Suppressor macrophage (primary cell): Measurements from ENCODE around the gene DYNLT2B.
A peak's percentile ranks its signal among the peaks of the same experiment; 100 is the strongest.
"Not testable (repeated sequence)": the region's sequence is repeated elsewhere in the genome, so short reads cannot be mapped to it uniquely, and the experiment has no call there.

Experiments
- DNase-seq, 4 experiments: peaks; one replicate each; pipeline ENCODE4 v3.0.0-alpha.2; 2020 to 2022
- total RNA-seq, 17 experiments: gene quantifications; one replicate each; lab custom pipeline; 2026; ENCODE audit warnings: mixed read lengths in 6 of 17, inconsistent platforms in 3 of 17; lab: John Stamatoyannopoulos, UW

The DYNLT2B gene
- total RNA-seq: 0.55 to 16.6 (median 5.8) reads per million in 17 experiments

DNA sequence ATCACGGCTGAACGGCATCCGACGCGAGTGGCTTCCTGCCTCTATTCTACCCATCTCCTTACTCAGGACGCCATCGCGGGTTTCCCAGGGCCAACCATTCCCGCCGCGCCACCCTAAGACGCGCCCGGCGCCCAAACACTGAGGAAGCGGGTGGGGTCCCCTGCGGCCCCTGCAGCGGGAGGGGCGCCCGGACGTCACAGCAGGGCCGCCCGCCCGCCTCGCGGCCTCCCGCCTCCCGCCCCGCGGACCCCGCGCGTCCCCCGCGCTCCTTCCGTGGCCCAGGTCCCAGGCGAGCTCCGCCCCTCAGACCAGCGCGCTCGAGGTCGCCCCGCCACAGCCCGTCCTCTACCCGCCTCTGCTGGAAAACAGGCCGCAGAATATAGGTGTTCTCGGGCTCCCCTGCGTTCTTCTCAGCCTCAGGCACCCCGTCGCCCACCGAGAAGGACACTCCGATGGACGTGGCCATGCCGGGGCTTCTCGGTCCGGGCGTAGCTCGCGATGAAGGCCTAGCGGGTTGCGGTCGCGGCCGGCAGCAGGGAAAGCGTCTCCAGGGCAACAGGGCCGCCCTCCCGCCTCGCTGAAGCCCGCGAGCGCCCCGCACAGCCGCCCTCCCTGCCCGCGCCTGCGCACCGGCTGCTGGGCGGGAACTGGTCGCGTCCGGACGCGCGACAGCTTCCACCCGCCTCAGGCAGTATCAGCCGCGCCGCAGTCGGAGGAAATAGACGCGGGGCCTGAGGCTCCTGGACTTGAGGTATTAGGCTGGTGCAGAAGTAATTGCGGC is at the start of gene DYNLT2B:
DYNLT2B (minus strand) TSS at position 554 of the 781 bp plus-strand sequence; CDS start at position 466, 88 bp downstream.
- peak; percentile 90 to 95 (median 92) for DNase-seq

DNA sequence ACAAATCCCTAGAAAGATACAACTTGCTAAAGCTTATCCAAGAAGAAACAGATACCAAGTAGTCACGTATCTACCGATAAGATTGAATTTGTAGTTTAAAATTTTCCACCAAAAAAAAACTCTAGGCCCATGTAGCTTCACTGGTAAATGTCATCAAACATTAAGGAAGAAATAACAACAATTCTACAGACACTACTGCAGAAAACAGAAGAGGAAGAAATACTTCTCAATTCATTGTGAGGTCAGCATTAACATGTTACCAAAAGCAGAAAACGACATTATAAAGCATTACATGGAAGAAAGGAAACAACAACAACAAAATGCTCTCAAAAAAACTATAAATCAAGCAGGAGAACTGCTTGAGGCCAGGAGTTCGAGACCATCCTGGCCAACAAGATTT is 47.7 kb upstream of the DYNLT2B start:
- DNase-seq: peak in 2 of 4 experiments; percentile 56 to 68

DNA sequence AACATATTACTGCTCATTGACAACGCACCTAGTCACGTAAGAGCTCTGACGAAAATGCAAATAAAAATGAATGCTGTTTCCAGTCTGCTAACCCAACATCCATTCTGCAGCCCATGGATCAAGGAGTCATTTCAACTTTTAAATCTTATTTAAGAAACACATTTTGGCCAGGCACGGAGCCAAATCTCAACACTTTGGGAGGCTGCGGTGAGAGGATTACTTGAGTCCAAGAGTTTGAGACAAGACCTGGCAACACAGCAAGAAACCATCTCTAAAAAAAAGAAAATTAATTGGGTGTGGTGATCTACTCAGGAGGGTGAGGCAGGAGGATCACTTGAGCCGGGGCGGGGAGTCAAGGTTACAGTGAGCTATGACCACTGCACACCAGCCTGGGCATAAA is 42.5 kb upstream of the DYNLT2B start:
- DNase-seq: no peak

DNA sequence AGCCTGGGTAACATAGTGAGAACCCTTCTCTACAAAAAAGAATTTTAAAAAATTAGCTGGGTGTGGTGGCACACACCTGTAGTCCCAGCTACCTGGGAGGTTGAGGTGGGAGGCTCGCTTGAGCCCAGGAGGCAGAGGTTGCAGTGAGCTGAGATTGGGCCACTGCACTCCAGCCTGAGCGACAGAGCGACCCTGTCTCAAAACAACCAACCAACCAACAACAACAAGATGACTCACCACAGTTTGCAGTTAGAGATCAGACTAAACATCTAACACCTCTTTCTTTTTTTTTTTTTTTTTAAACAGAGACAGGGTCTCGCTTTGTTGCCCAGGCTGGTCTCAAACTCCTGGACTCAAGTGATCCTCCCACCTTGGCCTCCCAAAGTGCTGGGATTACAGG is 40.5 kb upstream of the DYNLT2B start:
- DNase-seq: not testable (repeated sequence)

DNA sequence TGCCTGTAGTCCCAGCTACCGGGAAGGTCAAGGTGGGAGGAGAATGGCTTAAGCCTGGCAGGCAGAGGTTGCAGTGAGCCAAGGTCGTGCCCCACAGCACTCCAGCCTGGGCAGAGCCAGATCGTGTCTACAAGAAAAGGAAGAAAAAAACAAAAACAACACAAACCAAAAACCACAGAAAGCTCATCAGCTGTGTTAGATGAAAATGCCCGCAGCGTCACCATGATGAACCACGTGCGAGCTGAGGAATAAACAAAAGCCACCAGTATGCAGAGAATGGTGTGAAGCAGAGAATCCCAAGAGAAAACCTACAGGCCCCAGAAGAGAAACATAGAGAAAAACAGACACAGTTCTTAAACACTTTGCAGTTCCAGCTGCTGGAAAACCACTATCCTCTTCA is 39.9 kb upstream of the DYNLT2B start:
- DNase-seq: no peak

DNA sequence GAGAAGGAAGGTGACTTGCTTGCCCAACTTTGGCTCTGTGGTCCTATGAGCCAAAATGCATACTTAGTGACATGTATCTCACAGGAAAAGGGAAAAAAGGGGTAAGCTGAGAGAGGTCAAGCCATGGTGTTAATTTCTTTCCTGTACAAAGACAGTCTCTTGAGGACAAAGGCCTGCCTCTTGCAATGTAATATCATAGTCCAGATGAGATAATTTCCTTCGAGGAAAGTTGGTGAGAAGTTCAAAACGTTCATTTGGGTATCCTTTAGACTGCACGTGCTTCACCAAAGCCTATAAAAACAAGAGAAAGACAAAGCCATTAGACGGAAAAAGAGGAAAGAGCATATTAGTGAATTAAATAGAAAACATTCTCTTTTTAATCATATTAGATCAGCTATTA is 38.5 kb upstream of the DYNLT2B start:
- no peak for DNase-seq

DNA sequence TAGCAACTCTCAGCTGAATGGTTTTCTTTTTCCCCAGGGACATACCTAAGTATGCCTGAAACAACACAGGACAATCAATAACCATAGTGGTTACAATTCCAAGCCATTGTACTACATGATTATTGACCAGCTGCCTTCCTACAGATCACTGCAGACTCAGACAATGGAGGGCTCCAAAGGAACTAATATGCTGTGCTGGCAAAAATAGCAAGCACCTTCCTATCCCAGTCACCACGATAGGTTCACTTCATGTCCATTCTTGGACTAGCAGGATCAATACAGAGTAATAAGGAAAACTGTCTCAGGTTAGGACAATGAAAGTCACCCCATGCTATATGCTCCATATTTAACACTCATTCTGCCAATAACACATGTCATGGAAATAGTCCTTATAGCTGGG is 37.6 kb upstream of the DYNLT2B start:
- no peak for DNase-seq

DNA sequence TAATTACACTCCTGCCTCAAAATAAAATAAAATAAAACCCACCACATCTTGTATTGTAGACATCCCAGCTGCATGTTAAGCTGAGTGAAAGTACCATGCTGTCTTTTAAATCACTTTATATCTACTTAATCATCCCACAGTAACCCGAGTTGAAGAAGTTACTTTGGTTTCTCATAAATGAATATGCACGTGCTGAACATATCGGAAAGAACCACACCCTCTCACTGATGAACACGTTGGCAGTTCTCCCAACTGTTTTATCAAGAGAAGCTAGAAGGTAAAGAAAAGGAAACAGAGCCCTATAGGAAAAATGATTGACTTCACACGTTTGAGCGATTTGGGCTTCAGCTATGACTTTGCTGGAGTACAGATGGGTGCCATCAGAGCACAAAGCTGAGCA is 36.1 kb upstream of the DYNLT2B start:
- no peak for DNase-seq

DNA sequence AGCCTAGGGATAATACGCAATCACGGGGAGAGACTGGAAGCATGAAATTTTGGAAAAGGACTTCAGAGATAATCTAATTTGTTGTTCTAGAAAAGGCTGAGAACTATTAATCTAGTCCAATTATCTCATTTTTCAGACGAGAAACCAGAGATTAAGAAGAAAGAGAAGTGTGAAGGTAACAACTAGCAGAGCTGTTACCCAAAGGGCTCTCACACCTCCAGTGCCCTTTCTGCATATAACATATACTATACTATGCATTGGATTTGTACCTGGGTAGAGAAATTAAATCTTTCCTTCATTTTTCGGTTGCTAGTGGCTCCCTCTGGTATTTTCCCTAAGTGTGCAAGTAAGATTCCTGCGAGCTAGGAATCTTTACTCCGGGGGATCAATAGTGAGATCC is 33.5 kb upstream of the DYNLT2B start:
- no peak for DNase-seq

DNA sequence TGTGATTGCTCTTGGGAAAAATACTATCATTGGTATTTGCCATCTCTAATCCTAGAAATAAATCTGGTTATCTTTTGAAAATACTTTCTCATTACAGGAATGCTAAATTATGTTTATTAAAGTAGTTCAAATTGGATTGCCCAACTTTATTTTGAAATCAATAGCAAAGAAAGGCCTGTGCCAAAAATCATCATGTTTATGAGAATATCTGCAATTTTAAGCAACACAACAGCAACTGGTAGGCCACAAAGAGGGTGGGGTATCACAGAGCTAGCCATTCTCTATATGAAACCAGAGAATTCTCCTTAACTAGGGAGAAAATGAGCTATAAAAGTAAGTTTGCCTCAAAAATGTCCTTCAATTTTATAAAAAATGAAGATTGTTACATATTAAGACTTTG is 32.0 kb upstream of the DYNLT2B start:
- DNase-seq: no peak

DNA sequence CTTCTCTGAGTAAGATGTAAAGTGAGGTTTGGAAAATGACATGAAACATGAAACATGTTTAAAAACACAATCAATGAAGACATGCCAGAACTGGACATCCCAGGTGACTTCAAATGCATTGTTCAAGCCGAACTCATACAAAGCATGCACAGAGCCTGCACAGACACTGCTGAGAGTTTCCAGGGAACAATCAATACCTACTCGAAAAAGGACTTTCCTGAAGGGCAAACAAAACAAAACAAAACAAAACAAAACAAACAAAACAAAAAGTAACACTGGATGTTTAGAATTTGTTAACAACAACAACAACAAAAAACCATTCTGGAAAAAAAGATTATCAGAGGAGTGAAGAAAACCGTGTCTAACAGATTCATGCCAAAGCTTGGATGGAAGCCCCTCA is 30.7 kb upstream of the DYNLT2B start:
- DNase-seq: no peak

DNA sequence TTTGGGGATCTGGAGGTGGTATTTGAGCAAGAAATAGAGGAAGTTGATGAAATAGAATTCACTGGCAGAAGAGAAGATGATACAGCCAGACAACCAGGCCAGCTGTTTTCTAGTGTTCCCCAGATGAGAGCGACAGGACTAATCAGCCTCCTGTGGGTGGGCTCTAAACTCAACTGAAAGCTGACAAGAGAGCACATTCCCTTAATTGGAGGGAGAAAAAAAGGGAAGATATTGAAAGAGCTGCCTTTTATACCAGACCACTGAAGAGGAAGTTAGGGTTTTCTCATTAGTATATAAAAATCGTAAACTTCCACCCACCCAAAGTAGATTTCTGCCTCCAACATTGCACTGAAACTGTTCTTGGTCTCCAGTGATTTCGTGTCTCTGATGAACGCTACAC is 26.6 kb upstream of the DYNLT2B start:
- peak; percentile 85 to 95 (median 88) for DNase-seq

DNA sequence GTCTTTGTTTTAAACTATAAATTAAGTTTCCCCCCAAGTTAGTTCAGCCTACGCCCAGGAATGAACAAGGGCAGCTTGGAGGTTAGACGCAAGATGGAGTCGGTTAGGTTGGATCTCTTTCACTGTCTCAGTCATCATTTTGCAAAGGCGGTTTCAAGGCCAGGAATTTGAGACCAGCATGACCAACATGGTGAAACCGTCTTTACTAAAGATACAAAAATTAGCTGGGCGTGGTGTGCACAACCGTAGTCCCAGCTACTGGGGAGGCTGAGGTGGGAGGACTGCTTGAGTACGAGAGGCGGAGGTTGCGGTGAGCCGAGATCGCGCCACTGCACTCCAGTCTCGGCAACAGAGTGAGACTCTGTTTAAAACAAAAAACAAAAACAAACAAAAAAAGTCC is 25.9 kb upstream of the DYNLT2B start:
- not testable (repeated sequence) for DNase-seq

DNA sequence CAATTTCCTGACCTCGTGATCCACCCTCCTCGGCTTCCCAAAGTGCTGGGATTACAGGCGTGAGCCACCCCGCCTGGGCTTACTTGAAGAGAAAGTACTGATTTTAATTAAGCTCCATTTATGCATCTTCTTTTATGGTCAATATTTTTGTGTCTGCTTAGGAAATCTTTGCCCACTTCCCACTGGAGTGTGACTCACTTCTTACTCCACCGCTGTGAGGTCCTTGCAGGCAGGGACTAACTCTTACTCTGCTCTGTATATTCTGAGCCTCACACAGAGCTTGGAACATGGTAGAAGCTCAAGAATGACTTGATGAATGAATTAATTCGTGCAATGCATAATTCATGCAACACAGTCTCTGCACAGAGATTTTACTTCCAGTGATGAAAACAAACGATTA is 23.1 kb upstream of the DYNLT2B start:
- peak; percentile 76 to 94 (median 86) for DNase-seq

DNA sequence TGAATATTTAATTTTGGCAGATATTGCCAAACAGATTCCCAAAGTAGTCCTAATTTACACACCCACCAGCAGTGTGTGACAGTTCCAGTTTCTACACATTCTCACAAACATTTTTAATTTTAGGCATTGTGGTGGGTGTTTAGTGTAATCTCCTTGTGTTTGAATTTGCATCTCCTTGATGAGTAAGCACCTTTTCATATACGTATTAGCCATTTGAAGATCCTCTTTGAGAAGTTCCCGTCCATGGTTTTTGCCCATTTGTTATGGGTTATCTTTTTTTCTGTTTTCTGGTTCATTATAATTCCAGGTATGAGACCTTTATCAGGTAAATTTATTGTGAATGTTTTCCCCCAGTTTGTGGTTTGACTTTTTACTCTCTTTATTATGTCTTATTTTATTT is 22.4 kb upstream of the DYNLT2B start:
- DNase-seq: peak; percentile 39 to 83 (median 64)

DNA sequence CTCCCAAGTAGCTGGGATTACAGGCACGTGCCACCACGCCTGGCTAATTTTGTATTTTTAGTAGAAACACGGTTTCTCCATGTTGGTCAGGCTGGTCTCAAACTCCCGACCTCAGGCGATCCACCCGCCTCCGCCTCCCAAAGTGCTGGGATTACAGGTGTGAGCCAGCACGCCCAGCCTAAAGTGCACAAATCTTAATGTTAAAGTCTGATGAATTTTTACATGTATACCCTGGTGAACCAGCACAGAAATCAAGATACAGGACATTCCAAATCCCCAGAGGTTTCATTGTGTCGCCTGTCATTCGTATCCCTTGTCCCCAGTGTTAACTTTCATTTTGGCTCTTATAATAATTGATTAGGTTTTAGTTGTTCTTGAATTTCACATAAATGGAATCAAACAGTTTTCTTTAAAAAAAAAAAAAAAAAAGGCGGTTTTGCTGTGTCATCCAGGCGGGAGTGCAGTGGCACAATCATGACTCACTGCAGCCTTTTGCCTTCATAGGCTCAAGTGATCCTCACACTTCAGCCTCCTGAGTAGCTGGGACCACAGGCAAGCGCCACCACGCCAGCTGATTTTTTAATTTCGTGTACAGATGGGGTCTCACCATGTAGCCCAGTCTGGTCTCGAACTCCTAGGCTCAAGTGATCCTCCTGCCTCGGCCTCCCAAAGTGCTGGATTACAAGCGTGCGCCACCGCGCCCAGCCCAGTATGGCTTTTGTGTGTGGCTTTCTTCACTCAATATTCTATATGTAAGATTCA is 21.6 kb upstream of the DYNLT2B start:
- DNase-seq: peak; percentile 78 to 91 (median 85)

DNA sequence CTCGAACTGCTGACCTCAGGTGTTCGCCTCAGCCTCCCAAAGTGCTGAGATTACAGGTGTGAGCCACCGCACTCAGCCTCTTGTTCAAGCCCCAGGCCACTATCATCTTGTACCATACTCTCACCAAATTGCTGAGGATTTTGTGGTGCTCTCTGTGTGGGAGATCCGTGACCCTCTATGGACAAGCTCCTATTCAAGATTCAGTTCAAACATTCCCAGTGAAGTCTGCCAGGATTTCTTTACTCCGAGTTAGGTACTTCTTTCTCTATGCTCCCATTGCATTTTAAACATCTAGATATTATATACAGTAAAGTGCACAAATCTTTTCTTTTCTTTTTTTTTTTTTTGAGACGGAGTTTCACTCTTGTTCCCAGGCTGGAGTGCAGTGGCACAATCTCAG is 21.0 kb upstream of the DYNLT2B start:
- DNase-seq: peak in 1 of 4 experiments; percentile 16

DNA sequence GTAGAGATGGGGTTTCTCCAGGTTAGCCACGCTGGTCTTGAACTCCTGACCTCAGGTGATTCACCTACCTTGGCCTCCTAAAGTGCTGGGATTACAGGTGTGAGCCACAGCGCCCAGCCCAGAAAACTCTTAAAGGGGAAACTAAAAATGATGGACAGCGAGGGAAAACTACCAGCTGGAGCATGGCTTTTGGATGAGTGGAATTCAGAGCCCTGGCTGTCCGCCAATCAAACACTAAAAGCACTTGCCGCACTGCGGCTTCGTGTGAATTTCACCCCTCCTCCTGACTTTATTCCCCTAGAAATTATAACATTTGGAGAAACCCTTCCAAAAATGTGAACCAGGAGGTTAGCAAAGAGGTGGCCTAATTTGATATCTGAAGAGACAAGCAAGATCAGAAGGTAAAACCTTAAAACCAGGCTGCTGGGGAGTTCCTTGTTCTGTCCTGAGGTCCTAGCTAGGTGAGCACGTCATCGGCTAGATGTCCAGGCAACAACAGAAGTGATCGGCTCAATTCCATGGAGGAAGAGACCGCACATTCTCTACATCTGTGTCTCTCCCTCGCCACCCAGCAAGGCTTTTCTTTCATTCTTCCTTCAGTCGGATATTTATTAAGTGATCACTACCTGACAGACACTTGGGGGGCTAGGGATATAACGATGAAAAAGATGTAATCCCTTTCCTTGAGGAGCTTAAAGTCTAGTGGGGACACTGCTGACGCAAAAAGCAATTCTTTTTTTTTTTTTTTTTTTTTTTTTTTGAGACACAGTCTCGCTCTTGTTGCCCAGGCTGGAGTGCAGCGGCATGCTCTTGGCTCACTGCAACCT is 18.5 kb upstream of the DYNLT2B start:
- peak in 3 of 4 experiments; percentile 17 to 46 (median 21) for DNase-seq

DNA sequence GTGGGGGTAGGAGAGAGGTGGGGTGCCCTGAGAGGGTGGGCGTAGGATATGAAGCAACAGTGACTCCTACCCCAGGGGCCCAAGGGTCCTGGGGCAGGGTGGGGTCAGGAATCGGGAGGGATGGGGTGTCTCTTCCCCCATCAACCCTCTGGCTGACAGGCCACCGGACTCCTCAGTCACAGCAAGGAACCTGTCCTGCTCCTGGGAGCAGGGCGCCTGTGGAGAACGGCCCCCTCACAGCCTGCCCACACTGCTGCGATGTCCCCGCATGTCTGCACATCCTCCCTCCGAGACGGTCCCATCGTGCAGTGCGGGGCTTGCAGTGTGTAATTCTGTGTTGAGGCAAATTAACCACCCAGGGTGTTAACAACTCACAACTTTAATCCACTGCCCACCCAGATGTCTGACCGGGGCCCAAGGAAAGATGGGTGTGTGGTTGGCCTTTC is 17.5 kb upstream of the DYNLT2B start:
- peak; percentile 61 to 76 (median 68) for DNase-seq

DNA sequence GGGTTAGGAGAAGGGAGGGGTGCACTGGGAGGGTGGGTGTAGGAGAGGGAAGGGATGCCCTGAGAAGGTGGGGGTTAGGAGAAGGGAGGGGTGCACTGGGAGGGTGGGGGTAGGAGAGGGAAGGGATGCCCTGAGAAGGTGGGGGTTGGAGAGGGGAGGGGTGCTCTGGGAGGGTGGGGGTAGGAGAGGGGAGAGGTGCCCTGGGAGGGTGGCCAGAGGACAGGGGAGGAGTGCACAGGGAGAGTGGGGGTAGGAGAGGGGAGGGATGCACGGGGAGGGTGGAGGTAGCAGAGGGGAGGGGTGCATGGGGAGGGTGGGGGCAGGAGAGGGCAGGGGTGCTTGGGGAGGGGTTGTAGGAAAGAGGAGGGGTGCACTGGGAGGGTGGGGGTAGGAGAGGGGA is 16.9 kb upstream of the DYNLT2B start:
- peak in 2 of 4 experiments; percentile 50 to 75 for DNase-seq

DNA sequence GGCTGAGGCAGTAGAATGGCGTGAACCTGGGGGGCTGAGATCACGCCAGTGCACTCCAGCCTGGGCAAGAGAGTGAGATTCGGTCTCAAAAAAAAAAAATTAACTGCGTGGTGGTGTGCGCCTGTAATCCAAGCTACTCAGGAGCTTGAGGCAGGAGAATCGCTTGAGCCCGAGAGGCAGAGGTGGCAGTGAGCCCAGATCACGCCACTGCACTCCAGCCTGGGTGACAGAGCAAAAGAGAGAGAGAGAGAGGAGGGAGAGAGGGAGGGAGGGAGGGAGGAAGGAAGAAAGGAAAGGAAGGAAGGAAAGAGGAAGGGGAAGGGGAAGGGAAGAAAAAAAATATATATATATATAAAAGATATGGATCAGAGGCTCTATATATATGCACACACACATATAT is 14.1 kb upstream of the DYNLT2B start:
- no peak for DNase-seq

DNA sequence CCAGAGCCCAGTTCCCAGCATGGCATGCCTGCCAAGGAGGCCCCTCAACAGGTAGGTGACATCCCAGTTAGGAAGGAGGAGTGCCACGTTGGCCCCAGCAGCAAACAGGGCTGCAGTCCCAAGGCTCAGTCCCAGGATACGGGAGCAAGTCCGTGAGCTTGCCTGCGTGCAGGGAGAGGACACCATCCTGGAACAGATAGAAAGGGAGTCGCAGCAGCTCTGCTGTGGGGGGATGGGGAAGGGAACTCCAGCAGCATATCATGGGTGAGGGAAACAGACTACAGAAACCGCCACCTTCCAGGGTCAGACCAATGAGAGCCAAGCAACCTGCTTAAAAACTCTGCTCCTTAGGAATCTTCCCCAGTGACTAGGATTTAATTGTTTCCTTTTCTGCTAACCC is 9.4 kb upstream of the DYNLT2B start:
- peak in 2 of 4 experiments; percentile 11 to 16 for DNase-seq

DNA sequence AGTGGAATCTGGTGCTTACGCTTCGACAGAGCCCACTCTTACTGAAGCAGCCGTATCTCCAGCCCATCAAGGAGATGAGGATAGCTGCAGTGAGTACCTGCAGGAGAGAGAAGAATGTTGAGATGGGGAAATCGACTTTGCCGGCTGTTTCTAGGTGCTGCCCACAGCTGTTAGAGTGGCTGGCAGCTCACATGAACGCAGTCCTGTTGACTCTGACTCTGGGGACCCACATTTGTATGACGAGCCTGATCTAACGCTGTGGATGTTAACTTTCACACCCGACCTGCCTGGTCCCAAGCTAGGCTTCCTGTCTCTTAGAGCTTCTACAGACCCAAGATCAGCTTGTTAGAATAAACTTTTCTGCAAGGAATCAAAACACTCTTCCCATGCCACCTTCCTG is 8.9 kb upstream of the DYNLT2B start:
- DNase-seq: peak in 2 of 4 experiments; percentile 10 to 27
